Astrocyte (in vitro differentiated cells and primary cell): ENCODE measurements around the gene RPUSD3. TPM values are rescaled to one million over a fixed set of nuclear protein-coding genes. Genes with fewer than 3 reads are reported as not detected.

Source experiments
- DNase-seq: peaks from one replicate; pipeline ENCODE4 v3.0.0-alpha.2; 2010; ENCODE audit warnings: low read depth
- FAIRE-seq: peaks from 2 replicates; lab custom pipeline; 2011; peaks lifted over from hg19 to GRCh38; lab: Jason Lieb, UNC
- H2AFZ ChIP-seq: 2 replicates; pipeline ENCODE4 v1.6.0; 2012; ENCODE audit warnings: low read depth, low read length, inconsistent platforms
- H3K27ac ChIP-seq: 2 replicates; pipeline ENCODE4 v1.5.1; 2011; ENCODE audit warnings: low read depth, low read length, inconsistent platforms
- H3K27me3 ChIP-seq: 2 replicates; pipeline ENCODE4 v1.6.0; 2011; ENCODE audit warnings: low read length, inconsistent platforms; ENCODE audit not compliant: insufficient read depth
- H3K36me3 ChIP-seq: 2 replicates; pipeline ENCODE4 v1.5.1; 2011; ENCODE audit warnings: low read length, inconsistent platforms; ENCODE audit not compliant: insufficient read depth
- H3K4me1 ChIP-seq: 2 replicates; pipeline ENCODE4 v1.5.1; 2011; ENCODE audit warnings: low read length, inconsistent platforms; ENCODE audit not compliant: insufficient read depth
- H3K4me2 ChIP-seq: 2 replicates; pipeline ENCODE4 v1.6.0; 2012; ENCODE audit warnings: low read length, inconsistent platforms
- H3K4me3 ChIP-seq: 2 replicates; pipeline ENCODE4 v1.5.1; 2011; ENCODE audit warnings: low read depth, mild to moderate bottlenecking, low read length, inconsistent platforms; ENCODE audit not compliant: insufficient read depth
- H3K79me2 ChIP-seq: 2 replicates; pipeline ENCODE4 v1.6.0; 2012; ENCODE audit warnings: mild to moderate bottlenecking, low read length, inconsistent platforms; ENCODE audit not compliant: insufficient read depth
- H3K9ac ChIP-seq: 2 replicates; pipeline ENCODE4 v1.6.0; 2012; ENCODE audit warnings: mild to moderate bottlenecking, low read length, inconsistent platforms
- H3K9me3 ChIP-seq: 2 replicates; pipeline ENCODE4 v1.5.1; 2012; ENCODE audit warnings: low read depth, mild to moderate bottlenecking, low read length, inconsistent platforms; ENCODE audit not compliant: insufficient read depth
- H4K20me1 ChIP-seq: 2 replicates; pipeline ENCODE4 v1.6.0; 2012; ENCODE audit warnings: low read length, inconsistent platforms; ENCODE audit not compliant: insufficient read depth
- H3K27ac Mint-ChIP-seq: one replicate; pipeline ENCODE4 v1.8.0; 2021; ENCODE audit warnings: mild to moderate bottlenecking, mixed read lengths; ENCODE audit not compliant: unreplicated experiment
- H3K27me3 Mint-ChIP-seq: one replicate; pipeline ENCODE4 v1.8.0; 2021; ENCODE audit warnings: low read depth, mixed read lengths; ENCODE audit not compliant: unreplicated experiment
- H3K36me3 Mint-ChIP-seq: one replicate; pipeline ENCODE4 v1.8.0; 2021; ENCODE audit warnings: low read depth, mixed read lengths; ENCODE audit not compliant: unreplicated experiment
- H3K4me1 Mint-ChIP-seq: one replicate; pipeline ENCODE4 v1.8.0; 2021; ENCODE audit warnings: low read depth, mixed read lengths; ENCODE audit not compliant: unreplicated experiment
- H3K4me3 Mint-ChIP-seq: one replicate; pipeline ENCODE4 v1.8.0; 2021; ENCODE audit warnings: mild to moderate bottlenecking, moderate library complexity, mixed read lengths; ENCODE audit not compliant: unreplicated experiment
- H3K9me3 Mint-ChIP-seq: one replicate; pipeline ENCODE4 v1.8.0; 2021; ENCODE audit warnings: mild to moderate bottlenecking, mixed read lengths; ENCODE audit not compliant: unreplicated experiment
- EZH2 ChIP-seq: IDR thresholded peaks from 2 replicates; pipeline ENCODE4 v1.6.1; 2012; ENCODE audit warnings: mild to moderate bottlenecking, low read length, inconsistent platforms; ENCODE audit not compliant: insufficient read depth
- total RNA-seq: library from RNA; stranded (reverse); gene quantifications from 2 replicates; pipeline ENCODE4 v1.2.1, GENCODE V29; 2021
- TF ChIP-seq, protein P1 (sequence below): IDR thresholded peaks from 2 replicates; pipeline ENCODE4 v1.5.1; 2011; ENCODE audit warnings: low read depth, mild to moderate bottlenecking, inconsistent platforms, low read length, moderate library complexity; ENCODE audit not compliant: insufficient read depth

The RPUSD3 gene
- total RNA-seq, 1 donor from 2014 or later = 35.4 TPM

DNA sequence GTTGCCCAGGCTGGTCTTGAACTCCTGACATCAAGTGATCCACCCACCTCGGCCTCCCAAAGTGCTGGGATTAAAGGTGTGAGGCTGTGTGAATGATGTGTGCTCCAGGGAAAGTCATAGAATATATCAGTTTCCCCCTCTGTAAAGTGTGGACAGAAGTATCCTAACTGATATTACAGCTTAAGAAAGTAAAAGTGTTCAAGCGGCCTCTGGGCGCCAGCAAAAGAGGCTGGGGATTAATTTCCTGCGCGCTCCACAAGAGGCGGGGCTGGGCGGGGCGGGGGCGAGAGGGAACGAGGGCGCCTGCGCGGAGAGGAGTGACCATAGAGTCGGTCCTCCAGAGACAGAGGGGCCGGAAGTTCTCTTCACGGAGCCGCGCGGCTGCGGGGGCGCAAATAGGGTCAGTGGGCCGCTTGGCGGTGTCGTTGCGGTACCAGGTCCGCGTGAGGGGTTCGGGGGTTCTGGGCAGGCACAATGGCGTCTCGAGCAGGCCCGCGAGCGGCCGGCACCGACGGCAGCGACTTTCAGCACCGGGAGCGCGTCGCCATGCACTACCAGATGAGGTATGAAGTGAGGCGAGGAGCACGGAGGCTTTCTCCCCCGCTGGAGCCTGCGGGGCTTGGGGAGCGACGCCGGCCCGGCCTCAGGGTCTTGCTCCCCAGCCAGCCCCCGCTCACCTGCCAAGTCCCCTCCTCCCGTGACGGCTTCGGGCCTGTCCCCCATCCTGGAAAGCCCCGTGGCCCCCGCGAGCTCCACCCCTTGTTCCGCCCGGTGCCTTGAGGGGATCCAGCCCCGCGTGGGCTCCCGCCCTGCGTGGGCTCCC, 46.7 kb upstream of the RPUSD3 start, which contains the start of gene JAGN1:
Gene JAGN1, plus strand, starts transcription at position 362 of the 823 bp plus-strand sequence. Its CDS starts 113 bp downstream, at position 475.
- Histone ChIP-seq H3K79me2 (peaks cover 31% of the 10 kb centered on the region), H3K27ac (peak within 1 kb of the TSS; percentile 93), H2AFZ (peak within 1 kb of the TSS; percentile 95), H3K4me3 (peak within 1 kb of the TSS; percentile 89), H3K4me1 (peaks cover 9% of the 10 kb centered on the region), H3K9ac (peak within 1 kb of the TSS; percentile 97), H3K4me2 (peak within 1 kb of the TSS; percentile 91), H4K20me1 (peaks cover 22% of the 10 kb centered on the region), H3K27me3 (no peaks in the 10 kb centered on the region), H3K36me3 (peaks cover 12% of the 10 kb centered on the region), H3K9me3 (no peaks in the 10 kb centered on the region)
- peaks cover 18% of the 10 kb centered on the region for H3K36me3 Mint-ChIP-seq
- FAIRE-seq (no peak), DNase-seq (peak; percentile 72)
- no peaks in the 10 kb centered on the region for H3K9me3 Mint-ChIP-seq
- TF ChIP-seq EZH2 = no peak
- TF ChIP-seq, protein P1, sequence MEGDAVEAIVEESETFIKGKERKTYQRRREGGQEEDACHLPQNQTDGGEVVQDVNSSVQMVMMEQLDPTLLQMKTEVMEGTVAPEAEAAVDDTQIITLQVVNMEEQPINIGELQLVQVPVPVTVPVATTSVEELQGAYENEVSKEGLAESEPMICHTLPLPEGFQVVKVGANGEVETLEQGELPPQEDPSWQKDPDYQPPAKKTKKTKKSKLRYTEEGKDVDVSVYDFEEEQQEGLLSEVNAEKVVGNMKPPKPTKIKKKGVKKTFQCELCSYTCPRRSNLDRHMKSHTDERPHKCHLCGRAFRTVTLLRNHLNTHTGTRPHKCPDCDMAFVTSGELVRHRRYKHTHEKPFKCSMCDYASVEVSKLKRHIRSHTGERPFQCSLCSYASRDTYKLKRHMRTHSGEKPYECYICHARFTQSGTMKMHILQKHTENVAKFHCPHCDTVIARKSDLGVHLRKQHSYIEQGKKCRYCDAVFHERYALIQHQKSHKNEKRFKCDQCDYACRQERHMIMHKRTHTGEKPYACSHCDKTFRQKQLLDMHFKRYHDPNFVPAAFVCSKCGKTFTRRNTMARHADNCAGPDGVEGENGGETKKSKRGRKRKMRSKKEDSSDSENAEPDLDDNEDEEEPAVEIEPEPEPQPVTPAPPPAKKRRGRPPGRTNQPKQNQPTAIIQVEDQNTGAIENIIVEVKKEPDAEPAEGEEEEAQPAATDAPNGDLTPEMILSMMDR = no peak
- H3K4me1 Mint-ChIP-seq = peaks cover 18% of the 10 kb centered on the region
- H3K27ac Mint-ChIP-seq = peak within 1 kb of the TSS; percentile 89
- peak within 1 kb of the TSS; percentile 94 for H3K4me3 Mint-ChIP-seq
- no peaks in the 10 kb centered on the region for H3K27me3 Mint-ChIP-seq

DNA sequence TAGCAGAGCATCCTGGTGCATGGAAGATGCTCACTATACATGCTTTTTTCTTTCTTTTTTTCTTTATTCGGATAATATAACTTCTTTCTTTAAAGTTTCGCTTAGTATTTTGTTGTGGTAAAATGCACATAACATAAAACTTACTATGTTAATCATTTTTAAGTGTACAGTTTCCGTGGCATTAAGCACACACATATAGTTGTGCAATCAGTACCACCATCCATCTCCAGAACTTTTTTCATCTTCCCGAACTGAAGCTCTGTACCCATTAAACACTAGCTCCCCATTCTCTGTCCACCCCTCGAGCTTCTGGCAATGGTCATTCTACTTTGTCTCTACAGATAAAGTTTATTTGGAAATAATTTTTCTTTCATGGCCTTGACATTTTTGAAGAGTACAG, 45.6 kb upstream of the RPUSD3 start:
- no peak overlapping the region for H2AFZ ChIP-seq
- Mint-ChIP-seq H3K4me3 (no peak overlapping the region), H3K9me3 (no peaks in the 10 kb centered on the region), H3K4me1 (peaks cover 16% of the 10 kb centered on the region), H3K27ac (no peak overlapping the region), H3K27me3 (no peaks in the 10 kb centered on the region), H3K36me3 (peaks cover 15% of the 10 kb centered on the region)
- H3K4me2 ChIP-seq = no peak overlapping the region
- peaks cover 15% of the 10 kb centered on the region for H3K4me1 ChIP-seq
- H3K36me3 ChIP-seq = peaks cover 9% of the 10 kb centered on the region
- H4K20me1 ChIP-seq = peaks cover 18% of the 10 kb centered on the region
- H3K27me3 ChIP-seq = no peaks in the 10 kb centered on the region
- H3K4me3 ChIP-seq = no peak overlapping the region
- FAIRE-seq = no peak
- no peaks in the 10 kb centered on the region for H3K9me3 ChIP-seq
- peaks cover 26% of the 10 kb centered on the region for H3K79me2 ChIP-seq
- no peak overlapping the region for H3K9ac ChIP-seq
- no peak overlapping the region for H3K27ac ChIP-seq
- TF ChIP-seq, protein P1 = no peak
- no peak for TF ChIP-seq EZH2
- DNase-seq = no peak

DNA sequence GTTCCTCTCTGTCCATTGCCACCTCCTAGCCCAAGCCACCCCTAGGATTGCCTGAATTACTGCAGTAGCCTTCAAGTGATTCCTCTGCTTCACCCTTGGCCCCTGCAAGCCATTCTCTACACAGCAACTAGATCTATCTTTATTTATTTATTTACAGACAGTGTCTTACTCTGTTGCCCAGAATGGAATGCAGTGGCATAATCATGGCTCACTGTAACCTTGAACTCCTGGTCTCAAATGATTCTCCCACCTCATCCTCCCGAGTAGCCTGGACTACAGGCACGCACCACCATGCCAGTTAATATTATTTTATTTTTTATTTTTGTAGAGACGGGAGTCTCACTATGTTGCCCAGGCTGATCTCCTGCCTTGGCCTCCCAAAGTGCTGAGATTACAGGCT, 44.7 kb upstream of the RPUSD3 start:
- Histone ChIP-seq H3K9me3 (no peaks in the 10 kb centered on the region), H3K27me3 (no peaks in the 10 kb centered on the region), H3K4me2 (no peak overlapping the region), H3K79me2 (peaks cover 26% of the 10 kb centered on the region), H3K4me1 (peaks cover 13% of the 10 kb centered on the region), H3K9ac (no peak overlapping the region), H3K36me3 (peaks cover 9% of the 10 kb centered on the region), H3K27ac (no peak overlapping the region), H2AFZ (no peak overlapping the region), H4K20me1 (peaks cover 11% of the 10 kb centered on the region), H3K4me3 (no peak overlapping the region)
- H3K4me1 Mint-ChIP-seq = peaks cover 17% of the 10 kb centered on the region
- no peak for DNase-seq
- H3K4me3 Mint-ChIP-seq = no peak overlapping the region
- H3K27me3 Mint-ChIP-seq = no peaks in the 10 kb centered on the region
- no peak for FAIRE-seq
- TF ChIP-seq, protein P1 = no peak
- H3K9me3 Mint-ChIP-seq = no peaks in the 10 kb centered on the region
- H3K36me3 Mint-ChIP-seq = peaks cover 8% of the 10 kb centered on the region
- H3K27ac Mint-ChIP-seq = no peak overlapping the region
